ENCODE results near the gene CBLN3.

CBLN3 gene

DNA sequence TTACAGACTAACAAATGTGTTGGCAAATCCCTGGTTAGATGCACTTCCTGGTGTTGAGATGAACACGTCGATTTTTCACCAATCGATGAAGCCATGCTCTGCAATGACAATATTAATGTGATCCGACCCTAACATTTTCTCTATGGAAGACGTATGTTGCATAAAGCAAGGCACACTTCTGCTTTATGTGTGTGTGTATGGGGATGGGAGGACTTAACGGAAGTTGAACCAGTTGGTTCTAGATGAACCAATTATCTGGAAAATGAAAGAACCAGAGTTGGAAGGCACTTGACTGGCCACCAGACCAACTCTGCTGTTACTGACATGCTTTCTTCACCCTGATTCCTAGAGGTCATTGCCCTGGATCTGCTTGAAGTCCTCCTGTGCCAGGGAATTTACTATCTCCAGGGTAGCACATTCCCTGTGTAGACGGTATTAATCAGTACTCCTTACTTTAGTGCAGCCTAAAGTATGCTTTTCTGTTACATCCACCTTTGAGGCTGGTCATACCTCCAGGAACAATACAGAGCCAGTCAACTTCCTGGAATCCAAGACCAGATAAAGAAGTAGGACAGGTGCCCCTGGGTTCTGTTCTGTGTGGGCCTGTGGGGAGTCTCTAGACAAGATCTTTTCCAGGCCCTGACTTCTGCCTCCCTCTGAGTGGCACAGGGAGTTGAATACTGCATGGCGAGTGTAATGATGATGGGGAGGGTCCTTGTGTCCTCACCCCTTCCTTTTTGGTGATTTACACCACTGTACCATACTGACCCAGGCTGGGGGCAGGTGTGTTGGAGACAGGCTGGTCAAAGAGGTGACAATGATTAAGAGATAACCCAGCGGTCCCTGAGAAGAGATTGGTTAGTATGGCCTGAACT lies 9.0 kb upstream of the CBLN3 start:
- no peak for FAIRE-seq

GRCh38 chr14:24437736-24438067 lies 8.2 kb upstream of the CBLN3 start:
- no peak for FAIRE-seq

GRCh38 chr14:24437020-24437735 lies 7.7 kb upstream of the CBLN3 start:
- FAIRE-seq = no peak

DNA sequence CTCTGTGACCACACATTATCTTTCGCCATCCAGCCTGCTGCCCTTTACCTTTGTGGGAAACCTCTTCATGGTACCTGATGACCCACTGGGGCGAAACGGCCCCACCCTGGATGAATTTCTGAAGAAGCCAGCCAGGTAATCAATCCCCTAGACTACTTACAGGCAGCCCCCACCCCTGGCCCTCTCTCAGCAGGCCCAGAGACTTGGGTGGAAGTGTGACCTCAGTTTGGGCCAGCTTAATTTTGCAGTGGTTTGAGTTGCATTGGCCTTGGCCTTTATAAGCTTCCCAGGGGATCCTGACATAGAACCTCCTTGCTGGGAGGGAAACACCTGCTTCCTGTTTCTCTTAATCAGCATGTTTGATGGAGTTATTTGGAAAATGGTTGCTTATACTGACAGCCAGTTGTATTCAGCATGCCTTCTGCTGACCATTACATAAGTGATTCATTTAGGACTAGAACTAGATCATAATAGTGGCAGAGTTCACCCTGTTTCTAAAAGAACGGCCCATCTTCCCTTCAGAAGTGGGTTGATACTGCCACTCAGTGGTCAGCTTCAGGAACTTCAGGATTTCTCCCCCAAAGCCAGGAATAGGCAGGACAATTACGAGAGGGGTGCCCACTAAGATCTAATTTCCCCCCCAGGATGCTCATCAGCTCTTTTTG lies 7.0 kb upstream of the CBLN3 start:
- no peak for FAIRE-seq

- no peak for FAIRE-seq
Observed at GRCh38 chr14:24435998-24436354, 6.5 kb upstream of the CBLN3 start.

DNA sequence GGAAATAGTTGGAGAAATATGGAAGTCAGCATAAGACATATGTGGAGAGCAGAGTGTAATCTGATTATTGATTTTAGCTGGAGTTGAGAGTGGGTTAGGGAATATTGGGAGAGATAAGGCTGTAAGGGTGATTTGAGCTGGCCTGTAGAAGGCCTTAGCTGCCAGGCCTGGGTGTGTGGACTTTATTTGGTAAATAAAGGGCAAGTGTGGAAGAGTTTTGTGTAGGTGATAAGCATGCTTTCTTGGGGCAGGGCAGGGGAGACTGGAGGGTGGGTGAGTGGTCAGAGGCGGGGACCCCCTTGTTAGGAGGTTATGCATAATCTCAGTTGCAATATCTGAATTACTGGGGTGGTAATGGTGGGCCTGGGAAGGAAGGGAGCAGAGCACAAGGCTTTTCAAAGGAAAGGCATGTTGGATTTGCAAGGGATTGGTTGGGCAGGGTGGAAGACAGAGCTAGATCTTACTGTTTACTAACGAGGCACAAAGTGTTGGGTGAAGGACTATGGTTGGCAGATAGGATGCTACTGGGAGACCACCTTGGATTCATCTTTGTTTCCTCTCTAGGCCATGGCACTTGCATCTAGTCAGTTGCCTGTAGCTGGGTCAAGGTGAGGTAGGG lies 5.8 kb upstream of the CBLN3 start:
- FAIRE-seq = no peak

DNA sequence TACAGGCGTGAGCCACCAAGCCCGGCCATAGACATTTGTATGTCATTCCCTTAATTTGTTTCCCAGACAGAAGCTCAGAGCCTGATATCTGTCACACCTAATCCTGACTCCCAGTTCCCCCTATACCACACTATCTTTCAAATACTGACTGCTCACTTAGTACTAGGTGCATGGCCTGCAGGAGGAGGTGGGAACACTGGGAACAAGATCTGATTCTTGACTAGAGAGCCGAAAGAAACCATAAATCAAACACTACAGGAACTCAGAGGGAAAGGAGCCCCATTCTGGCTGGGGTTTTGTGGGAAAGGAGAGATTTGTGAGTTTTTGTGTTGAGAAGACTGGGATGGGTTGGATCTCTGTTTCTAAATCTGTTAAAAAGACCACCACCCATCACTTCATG lies 5.2 kb upstream of the CBLN3 start:
- FAIRE-seq = no peak

DNA sequence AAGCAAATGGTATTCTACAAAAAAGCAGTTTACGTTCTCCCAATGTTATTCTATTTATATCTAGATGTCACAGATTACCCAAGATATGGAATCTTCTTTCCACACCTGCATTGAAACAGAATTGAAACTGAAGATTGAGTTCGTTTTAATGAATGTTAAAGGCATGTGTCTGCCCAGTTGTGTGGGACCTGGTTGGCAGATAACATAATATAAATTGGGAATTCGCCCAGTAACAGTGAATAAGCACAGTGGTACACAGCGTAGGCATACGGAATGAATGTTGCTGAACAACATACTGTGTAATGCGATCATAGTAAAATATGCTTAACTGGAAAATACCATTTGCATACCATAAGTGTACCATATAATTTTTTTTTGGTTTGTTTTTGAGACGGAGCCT lies 4.6 kb upstream of the CBLN3 start:
- no peak for FAIRE-seq

- no peak for FAIRE-seq
Observed at GRCh38 chr14:24432259-24433131, 3.0 kb upstream of the CBLN3 start.

DNA sequence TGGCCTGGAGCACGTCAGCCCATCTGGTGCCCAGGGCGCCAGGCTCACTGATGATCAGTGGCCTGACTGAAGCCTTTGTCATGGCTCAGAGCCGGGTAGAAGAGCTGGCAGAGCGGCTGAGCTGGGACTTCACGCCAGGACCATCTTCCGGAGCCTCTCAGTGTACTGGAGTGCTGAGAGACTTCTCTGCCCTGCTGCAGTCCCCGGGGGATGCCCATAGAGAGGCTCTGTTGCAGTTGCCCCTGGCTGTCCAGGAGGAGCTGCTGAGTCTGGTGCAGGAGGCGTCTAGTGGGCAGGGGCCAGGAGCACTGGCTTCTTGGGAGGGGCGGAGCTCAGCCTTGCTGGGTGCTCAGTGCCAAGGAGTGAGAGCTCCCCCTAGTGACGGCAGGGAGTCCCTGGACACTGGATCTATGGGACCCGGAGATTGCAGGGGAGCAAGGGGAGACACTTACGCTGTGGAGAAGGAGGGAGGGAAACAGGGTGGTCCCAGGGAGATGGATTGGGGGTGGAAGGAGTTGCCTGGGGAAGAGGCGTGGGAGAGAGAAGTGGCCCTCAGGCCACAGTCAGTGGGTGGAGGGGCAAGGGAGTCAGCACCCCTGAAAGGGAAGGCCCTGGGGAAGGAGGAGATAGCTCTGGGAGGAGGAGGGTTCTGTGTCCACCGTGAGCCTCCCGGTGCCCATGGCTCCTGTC lies 2.2 kb upstream of the CBLN3 start:
- FAIRE-seq = no peak

DNA sequence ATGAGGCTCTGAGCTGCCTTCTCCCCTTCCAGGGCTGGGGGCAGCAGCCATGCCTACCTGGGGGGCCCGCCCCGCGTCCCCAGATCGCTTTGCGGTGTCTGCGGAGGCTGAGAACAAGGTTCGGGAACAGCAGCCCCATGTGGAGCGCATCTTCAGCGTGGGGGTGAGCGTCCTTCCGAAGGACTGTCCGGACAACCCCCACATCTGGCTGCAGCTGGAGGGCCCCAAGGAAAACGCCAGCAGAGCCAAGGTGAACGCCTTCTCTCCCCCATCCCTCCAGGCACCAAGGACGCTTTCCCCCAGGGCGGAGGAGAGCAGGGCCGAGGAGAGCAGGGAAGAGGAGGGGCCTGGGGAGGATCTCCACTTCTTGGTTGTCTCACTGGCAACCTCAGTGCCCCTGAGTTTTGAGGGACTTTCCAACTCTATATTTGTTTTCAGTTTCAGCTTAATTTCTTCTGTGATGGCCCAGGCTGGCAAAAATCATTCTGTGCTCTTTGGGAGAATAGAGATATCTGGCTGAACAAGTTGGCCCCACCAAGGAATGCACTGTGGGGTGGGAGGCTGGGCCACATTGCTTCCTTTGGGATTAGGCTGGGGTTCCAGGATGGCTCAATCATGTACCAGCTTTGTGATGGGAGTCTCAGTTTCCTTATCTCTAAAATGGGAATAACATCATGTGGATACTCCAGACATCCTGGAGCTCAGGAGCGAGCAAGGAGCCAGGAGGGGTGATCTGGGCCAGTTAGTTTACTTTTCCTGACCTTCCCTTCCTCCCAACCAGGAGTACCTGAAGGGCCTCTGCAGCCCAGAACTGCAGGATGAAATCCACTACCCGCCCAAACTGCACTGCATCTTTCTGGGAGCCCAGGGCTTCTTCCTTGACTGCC lies 1.5 kb upstream of the CBLN3 start:
- FAIRE-seq = no peak

- FAIRE-seq = no peak
Observed at GRCh38 chr14:24430143-24430681, 744 bp upstream of the CBLN3 start.

GRCh38 chr14:24428628-24429394 lies 657 bp downstream of the CBLN3 start:
- FAIRE-seq = no peak

- FAIRE-seq = no peak
Observed at GRCh38 chr14:24427537-24428508, 1.6 kb downstream of the CBLN3 start.

- no peak for FAIRE-seq
Observed at GRCh38 chr14:24426912-24427536, 2.4 kb downstream of the CBLN3 start.

- no peak for FAIRE-seq
Observed at GRCh38 chr14:24426150-24426911, 3.1 kb downstream of the CBLN3 start.

- FAIRE-seq = no peak
Observed at GRCh38 chr14:24425704-24426103, 3.8 kb downstream of the CBLN3 start.

Data from islet of Langerhans (tissue), 1 donor.